ENCODE results near the gene BBOF1.

BBOF1 gene

GRCh38 chr14:74029136-74029535 is 10.0 kb downstream of the BBOF1 start:
- DNase-seq: no peak

- no peak for DNase-seq
These were observed 15.4 kb downstream of the BBOF1 start for GRCh38 chr14:74034572-74034971.

GRCh38 chr14:74035556-74035955 is 16.4 kb downstream of the BBOF1 start:
- peak; percentile 26 for DNase-seq

GRCh38 chr14:74038020-74038859 is 19.1 kb downstream of the BBOF1 start:
- peak; percentile 79 for DNase-seq

GRCh38 chr14:74042296-74042695 is 23.1 kb downstream of the BBOF1 start:
- DNase-seq: no peak

- DNase-seq: no peak
These were observed 26.4 kb downstream of the BBOF1 start for GRCh38 chr14:74045522-74045921.

- no peak for DNase-seq
These were observed 29.1 kb downstream of the BBOF1 start for GRCh38 chr14:74048281-74048680.

GRCh38 chr14:74049876-74050495 is 30.8 kb downstream of the BBOF1 start:
- DNase-seq: no peak

- DNase-seq: no peak
These were observed 43.6 kb downstream of the BBOF1 start for GRCh38 chr14:74062809-74063150.

GRCh38 chr14:74064426-74064825 is 45.3 kb downstream of the BBOF1 start:
- DNase-seq: no peak

GRCh38 chr14:74064883-74065282 is 45.7 kb downstream of the BBOF1 start:
- no peak for DNase-seq

- DNase-seq: no peak
These were observed 46.8 kb downstream of the BBOF1 start for GRCh38 chr14:74065746-74066575.

- no peak for DNase-seq
These were observed 58.3 kb downstream of the BBOF1 start for GRCh38 chr14:74077401-74077800.

GRCh38 chr14:74080820-74081460 is 61.8 kb downstream of the BBOF1 start:
- no peak for DNase-seq

- no peak for DNase-seq
These were observed 62.3 kb downstream of the BBOF1 start for GRCh38 chr14:74081491-74081890.

GRCh38 chr14:74083161-74083560 is 64.0 kb downstream of the BBOF1 start:
- no peak for DNase-seq

- DNase-seq: no peak
These were observed 64.7 kb downstream of the BBOF1 start for GRCh38 chr14:74083784-74084276.

- peak; percentile 100 for DNase-seq
These were observed 65.3 kb downstream of the BBOF1 start, which contains the start of the genes ALDH6A1 and LIN52 for GRCh38 chr14:74084277-74085046. Gene ALDH6A1, minus strand, starts transcription at chr14:74084453. Its CDS starts 59 bp downstream, at chr14:74084394. Gene LIN52, plus strand, starts transcription at chr14:74084956. Its CDS starts 19 bp downstream, at chr14:74084975.

GRCh38 chr14:74085047-74085637 is 66.0 kb downstream of the BBOF1 start:
- DNase-seq: peak; percentile 68

GRCh38 chr14:74085828-74086227 is 66.7 kb downstream of the BBOF1 start:
- DNase-seq: no peak

- DNase-seq: no peak
These were observed 70.3 kb downstream of the BBOF1 start for GRCh38 chr14:74089251-74090020.
